Liver (tissue), 9 donors: Measurements from ENCODE around the gene UBE3B. TPM values are rescaled to one million over a fixed set of nuclear protein-coding genes. Genes with fewer than 3 reads are reported as not detected.

Experiments
- DNase-seq: peaks from one replicate; pipeline ENCODE4 v3.0.0-alpha.2; 2017; ENCODE audit warnings: low spot score
- H3K27ac ChIP-seq, 2 donors: one replicate each; pipeline ENCODE4 v1.7.0; 2013; ENCODE audit warnings: inconsistent platforms in 2 of 2, low read length in 2 of 2, control low read depth in 1 of 2, low read depth in 1 of 2, mild to moderate bottlenecking in 1 of 2
- H3K27me3 ChIP-seq, 4 donors: one replicate each; pipeline versions ENCODE4 v1.6.1 to v1.7.0; 2013; ENCODE audit warnings: low read length in 3 of 4, inconsistent platforms in 1 of 4, mild to moderate bottlenecking in 1 of 4, moderate library complexity in 1 of 4; ENCODE audit not compliant: control insufficient read depth in 4 of 4, insufficient read depth in 4 of 4
- H3K36me3 ChIP-seq, 4 donors: one replicate each; pipeline versions ENCODE4 v1.6.1 to v1.7.0; 2013; ENCODE audit warnings: low read length in 3 of 4, mild to moderate bottlenecking in 3 of 4, low read depth in 1 of 4, moderate library complexity in 1 of 4; ENCODE audit not compliant: control insufficient read depth in 4 of 4, insufficient read depth in 3 of 4
- H3K4me1 ChIP-seq, 4 donors: one replicate each; pipeline versions ENCODE4 v1.6.1 to v1.7.0; 2013; ENCODE audit warnings: low read length in 3 of 4, mild to moderate bottlenecking in 3 of 4, moderate library complexity in 1 of 4; ENCODE audit not compliant: control insufficient read depth in 4 of 4, insufficient read depth in 4 of 4
- H3K4me3 ChIP-seq, 3 donors: one replicate each; pipeline versions ENCODE4 v1.6.1 to v1.7.0; 2013; ENCODE audit warnings: low read length in 3 of 3, control low read depth in 1 of 3, low read depth in 1 of 3, mild to moderate bottlenecking in 1 of 3
- H3K9ac ChIP-seq, 2 donors: one replicate each; pipeline ENCODE4 v1.7.0; 2013; ENCODE audit warnings: low read length in 2 of 2, mild to moderate bottlenecking in 2 of 2, moderate library complexity in 2 of 2, control low read depth in 1 of 2, low read depth in 1 of 2
- H3K9me3 ChIP-seq, 4 donors: one replicate each; pipeline versions ENCODE4 v1.6.1 to v1.7.0; 2013; ENCODE audit warnings: low read length in 3 of 4; ENCODE audit not compliant: control insufficient read depth in 4 of 4
- ATF3 ChIP-seq: IDR thresholded peaks from 2 replicates; pipeline ENCODE4 v1.6.1; 2016; ENCODE audit warnings: antibody characterized with exemption
- CTCF ChIP-seq: fragments of 150-350 bp; IDR thresholded peaks from 2 replicates; pipeline ENCODE4 v1.5.1; 2017; ENCODE audit warnings: improper control_type of control experiment, low read depth, low read length; ENCODE audit not compliant: missing input control
- EGR1 ChIP-seq, 2 donors: IDR thresholded peaks; 2 replicates each; pipeline ENCODE4 v1.6.1; 2016 to 2018; ENCODE audit warnings: antibody characterized with exemption in 2 of 2, low read depth in 2 of 2
- FOXA1 ChIP-seq: IDR thresholded peaks from 2 replicates; pipeline ENCODE4 v1.6.1; 2016; ENCODE audit warnings: antibody characterized with exemption
- FOXA2 ChIP-seq: IDR thresholded peaks from 2 replicates; pipeline ENCODE4 v1.6.1; 2016; ENCODE audit warnings: antibody characterized with exemption
- GABPA ChIP-seq, 2 donors: IDR thresholded peaks in 1 of 2; conservative IDR thresholded peaks in 1 of 2; 2 replicates each; pipeline ENCODE4 v1.6.1; 2016; ENCODE audit warnings: antibody characterized with exemption in 2 of 2, mild to moderate bottlenecking in 1 of 2, moderate library complexity in 1 of 2
- HNF4A ChIP-seq, 2 donors: conservative IDR thresholded peaks; 2 replicates each; pipeline ENCODE4 v1.6.1; 2016; ENCODE audit warnings: antibody characterized with exemption in 2 of 2, mild to moderate bottlenecking in 2 of 2
- HNF4G ChIP-seq: IDR thresholded peaks from 2 replicates; pipeline ENCODE4 v1.6.1; 2016; ENCODE audit warnings: antibody characterized with exemption
- JUND ChIP-seq, 2 donors: IDR thresholded peaks; 2 replicates each; pipeline ENCODE4 v1.6.1; 2016; ENCODE audit warnings: antibody characterized with exemption in 2 of 2
- MAX ChIP-seq: IDR thresholded peaks from 2 replicates; pipeline ENCODE4 v1.6.1; 2016; ENCODE audit warnings: antibody characterized with exemption
- NR2F2 ChIP-seq: IDR thresholded peaks from 2 replicates; pipeline ENCODE4 v1.6.1; 2016; ENCODE audit warnings: antibody characterized with exemption
- RAD21 ChIP-seq, 2 donors: IDR thresholded peaks; 2 replicates each; pipeline ENCODE4 v1.6.1; 2016; ENCODE audit warnings: antibody characterized with exemption in 2 of 2, mild to moderate bottlenecking in 2 of 2
- REST ChIP-seq: IDR thresholded peaks from 2 replicates; pipeline ENCODE4 v1.6.1; 2016; ENCODE audit warnings: antibody characterized with exemption, mild to moderate bottlenecking
- RXRA ChIP-seq, 2 donors: IDR thresholded peaks; 2 replicates each; pipeline ENCODE4 v1.6.1; 2017 to 2018; ENCODE audit warnings: antibody characterized with exemption in 2 of 2, mild to moderate bottlenecking in 1 of 2
- SP1 ChIP-seq: IDR thresholded peaks from 2 replicates; pipeline ENCODE4 v1.6.1; 2018; ENCODE audit warnings: antibody characterized with exemption, mild to moderate bottlenecking
- TAF1 ChIP-seq: conservative IDR thresholded peaks from 2 replicates; pipeline ENCODE4 v1.6.1; 2016; ENCODE audit warnings: antibody characterized with exemption, mild to moderate bottlenecking
- YY1 ChIP-seq: IDR thresholded peaks from 2 replicates; pipeline ENCODE4 v1.6.1; 2016; ENCODE audit warnings: antibody characterized with exemption, mild to moderate bottlenecking
- ZBTB33 ChIP-seq: IDR thresholded peaks from 2 replicates; pipeline ENCODE4 v1.6.1; 2016; ENCODE audit warnings: antibody characterized with exemption
- WGBS: extraction: QIAGEN DNeasy Blood & Tissue Kit; methylation state at CpG from one replicate; pipeline ENCODE4 v1.1.7; 2013; 5-methylcytosine and 5-hydroxymethylcytosine counted together
- polyA plus RNA-seq, 2 donors: library from polyadenylated mRNA; stranded (reverse) in 1 of 2; unstranded in 1 of 2; fragments of 200-250 nt in 1 of 2; fragments of >200 nt in 1 of 2; fragmentation: Nextera tagmentation in 1 of 2; extraction: Ambion mirVana in 1 of 2; gene quantifications; one replicate each; pipeline versions ENCODE4 v1.2.1 to v1.2.3, GENCODE V29; 2013 to 2015
- total RNA-seq, 2 donors: library from RNA; depleted of rRNA; stranded (reverse); fragments of >200 nt; gene quantifications; one replicate each; pipeline ENCODE4 v1.2.3, GENCODE V29; 2014
- donor health status: healthy.
- donor health status: healthy.
- donor health status: healthy.
- donor health status: healthy.
- donor health status: healthy.

UBE3B gene
- total and polyA plus RNA-seq, 4 donors, result 9.3 to 43.4 (median 24.1) TPM

- no peak overlapping the region for H3K9ac ChIP-seq
- no peaks in the 10 kb centered on the region for H3K27me3 ChIP-seq
- WGBS, result 94% methylated on average over 13 of the region's 13 CpGs
- peak overlapping the region; percentile 72 to 84 for H3K27ac ChIP-seq
- TF ChIP-seq NR2F2, result no peak
- no peak for TF ChIP-seq REST
- TF ChIP-seq RAD21 (IDR thresholded peaks at IDR 0.05), result no peak
- TF ChIP-seq HNF4A (conservative IDR thresholded peaks at IDR 0.05), result no peak
- TF ChIP-seq JUND (IDR thresholded peaks at IDR 0.05), result no peak
- no peak for TF ChIP-seq ATF3
- no peak for TF ChIP-seq FOXA1
- no peak for TF ChIP-seq RXRA (IDR thresholded peaks at IDR 0.05)
- no peak for TF ChIP-seq ZBTB33
- no peak for TF ChIP-seq EGR1 (IDR thresholded peaks at IDR 0.05; ENCODE audit: low read depth in 2 of 2)
- no peak for TF ChIP-seq CTCF
- TF ChIP-seq FOXA2, result no peak
- TF ChIP-seq SP1, result no peak
- no peak for TF ChIP-seq YY1
- TF ChIP-seq GABPA (IDR thresholded peaks at IDR 0.05 in 1 of 2, conservative IDR thresholded peaks at IDR 0.05 in 1 of 2), result no peak
- no peak for TF ChIP-seq MAX
- no peak for TF ChIP-seq HNF4G
- no peak for TF ChIP-seq TAF1
- DNase-seq, result no peak
- H3K9me3 ChIP-seq, result no peaks in the 10 kb centered on the region
- H3K36me3 ChIP-seq, result peaks cover 3 to 29% (median 18%) of the 10 kb centered on the region in 4 donors
- no peak overlapping the region for H3K4me3 ChIP-seq
- peaks cover 6 to 30% (median 15%) of the 10 kb centered on the region in 4 donors for H3K4me1 ChIP-seq
These were observed 16.9 kb upstream of the UBE3B start for GRCh38 chr12:109460538-109460937.
